Stimulated activated CD4-positive, alpha-beta T cell treated with anti-CD3 and anti-CD28 coated beads, Interleukin-4, amount 100 ng/mL, for 4 hours (primary cell): Measurements from ENCODE around the gene TNS2.

Experiments used
- DNase-seq, 2 experiments: peaks; one replicate each; pipeline ENCODE4 v3.0.0-alpha.2; 2020

The TNS2 gene

DNA sequence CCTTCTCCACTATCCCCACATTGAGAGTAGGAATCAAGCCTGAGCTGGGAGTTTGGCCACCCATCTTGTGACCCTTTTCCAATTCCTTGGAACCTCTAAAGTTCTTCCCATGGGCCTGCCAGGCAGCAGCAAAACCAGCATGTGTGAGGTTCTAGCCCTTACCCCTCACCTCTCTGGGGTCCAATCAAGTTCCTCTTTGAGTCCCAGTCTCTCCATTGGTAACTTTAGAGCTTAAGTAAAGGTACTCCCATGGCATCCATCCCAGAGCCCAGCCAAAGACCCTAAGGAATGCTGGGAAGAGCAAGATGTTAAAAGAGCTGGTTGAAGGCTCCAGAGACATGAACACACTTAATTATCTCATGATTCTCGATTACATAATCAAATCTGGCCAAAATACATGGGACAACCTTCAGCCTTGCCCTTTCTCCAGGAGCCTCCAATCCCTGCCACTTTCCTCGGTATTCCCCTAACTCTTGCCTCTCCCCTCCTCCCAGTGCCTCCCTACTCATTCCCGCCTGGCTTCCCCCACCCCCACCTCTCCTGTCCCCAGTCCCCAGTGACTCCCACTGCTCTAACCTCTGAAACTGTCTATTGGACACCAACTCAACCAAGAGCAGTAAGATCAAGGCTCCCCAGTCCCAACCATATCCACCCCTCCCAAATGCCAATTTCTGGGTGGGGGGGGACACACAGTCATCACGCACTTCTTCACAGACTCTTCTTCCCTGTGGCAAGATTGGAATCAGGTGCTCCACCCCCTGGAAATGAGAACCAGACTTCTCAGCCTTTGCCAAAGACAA, 4.8 kb upstream of the TNS2 start:
- DNase-seq, result no peak

- no peak for DNase-seq
Observed at GRCh38 chr12:53045696-53046045, 4.2 kb upstream of the TNS2 start.

DNA sequence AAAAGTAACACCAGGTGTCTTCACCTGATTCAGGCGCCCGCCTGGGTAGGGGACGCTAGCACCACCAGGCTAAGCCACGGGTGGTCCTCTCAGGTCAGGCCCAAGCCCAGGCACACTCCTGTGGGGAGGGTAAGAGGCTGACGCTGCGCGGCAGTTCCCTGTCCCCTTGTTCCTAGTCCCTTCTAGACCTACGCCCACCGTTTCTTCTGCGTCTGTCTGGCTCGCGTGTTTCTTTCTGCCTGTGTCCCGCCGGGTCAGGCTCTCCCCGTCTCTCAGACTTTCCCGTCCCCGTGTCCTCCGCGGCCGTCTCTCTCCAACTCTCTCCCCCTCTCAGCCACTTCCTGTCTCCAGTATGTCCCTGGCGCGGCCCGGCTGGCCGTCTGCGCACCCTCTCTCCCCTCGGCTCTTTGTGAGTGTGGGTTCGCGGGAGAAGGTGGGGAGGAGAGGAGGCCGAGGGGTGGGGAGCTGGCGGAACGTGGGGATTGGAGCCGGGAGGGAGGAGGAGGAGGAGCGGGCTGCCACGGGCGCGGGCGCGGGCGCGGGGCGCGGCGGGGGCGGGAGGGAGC, 3.1 kb upstream of the TNS2 start:
- peak in 1 of 2 experiments; percentile 45 for DNase-seq

DNA sequence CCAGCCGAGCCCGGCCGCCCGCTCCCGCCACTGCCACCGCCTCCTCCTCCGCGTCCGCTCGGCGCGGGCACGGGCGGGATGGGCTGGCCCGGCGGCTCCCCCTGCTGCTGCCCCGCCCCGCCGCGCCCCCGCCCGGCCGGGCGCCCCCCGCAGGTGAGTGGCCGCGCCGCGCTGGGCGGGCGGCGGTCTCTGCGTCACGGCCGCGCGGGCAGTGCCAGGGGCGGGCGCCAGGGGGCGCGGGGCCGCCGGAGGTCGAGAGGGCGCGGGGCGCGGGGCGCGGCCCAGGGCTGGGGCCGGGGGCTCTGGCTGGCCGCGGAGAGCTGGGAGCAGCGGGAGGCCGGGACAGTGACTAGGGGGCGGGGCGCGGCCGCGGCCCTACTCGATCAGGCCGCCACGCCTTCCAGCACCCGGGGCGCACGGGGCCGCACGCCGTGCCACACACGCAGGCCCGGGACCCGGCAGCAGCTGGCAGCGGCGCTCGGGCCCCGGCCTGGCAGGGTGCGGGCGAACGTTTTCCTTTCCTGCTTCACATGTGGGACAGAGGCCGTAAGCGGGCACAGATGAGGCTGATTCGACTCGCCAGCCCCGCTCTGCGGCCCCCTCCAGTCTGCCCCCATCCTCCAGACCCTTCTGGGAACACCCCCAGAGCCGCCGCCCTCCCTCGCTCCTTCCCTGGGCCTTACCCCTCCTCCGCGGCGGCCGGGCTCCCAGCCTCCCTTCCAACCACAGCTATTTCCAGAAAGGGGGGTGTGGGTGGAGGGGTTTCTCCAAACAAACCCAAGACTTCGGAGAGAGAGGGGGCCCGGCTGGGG, 2.4 kb upstream of the TNS2 start:
- peak; percentile 54 to 67 for DNase-seq

- DNase-seq, result no peak
Observed at GRCh38 chr12:53048033-53048779, 1.7 kb upstream of the TNS2 start.

DNA sequence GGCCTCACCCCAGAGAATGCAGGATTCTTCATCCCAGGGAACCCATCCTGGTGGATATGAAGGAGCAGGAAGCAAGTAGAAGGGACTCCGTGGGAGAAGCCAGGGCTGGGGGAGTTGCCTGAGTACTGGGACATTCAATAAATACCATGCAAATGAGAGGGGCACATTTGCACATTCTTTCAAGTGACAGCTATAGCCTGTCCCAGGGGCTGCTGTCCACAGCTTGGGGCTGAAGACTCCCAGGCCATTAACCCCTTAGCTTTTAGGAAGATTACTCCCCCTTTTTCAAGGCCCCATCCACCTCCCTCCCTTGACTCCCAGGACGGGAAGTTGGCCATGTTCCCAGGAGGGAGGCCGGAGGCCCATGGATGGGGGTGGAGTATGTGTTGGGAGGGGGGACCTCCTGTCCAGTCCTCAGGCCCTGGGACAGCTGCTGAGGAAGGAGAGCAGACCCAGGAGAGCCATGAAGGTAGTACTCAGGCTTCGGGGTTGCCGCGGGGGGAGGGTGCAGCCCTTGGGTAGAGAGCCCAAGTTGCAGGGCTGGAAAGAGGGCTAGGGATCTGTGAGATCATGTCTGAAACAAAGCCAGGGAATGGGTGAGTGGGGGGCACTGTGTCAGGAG, 974 bp upstream of the TNS2 start:
- no peak for DNase-seq

GRCh38 chr12:53050426-53051057, 677 bp downstream of the TNS2 start:
- no peak for DNase-seq

DNA sequence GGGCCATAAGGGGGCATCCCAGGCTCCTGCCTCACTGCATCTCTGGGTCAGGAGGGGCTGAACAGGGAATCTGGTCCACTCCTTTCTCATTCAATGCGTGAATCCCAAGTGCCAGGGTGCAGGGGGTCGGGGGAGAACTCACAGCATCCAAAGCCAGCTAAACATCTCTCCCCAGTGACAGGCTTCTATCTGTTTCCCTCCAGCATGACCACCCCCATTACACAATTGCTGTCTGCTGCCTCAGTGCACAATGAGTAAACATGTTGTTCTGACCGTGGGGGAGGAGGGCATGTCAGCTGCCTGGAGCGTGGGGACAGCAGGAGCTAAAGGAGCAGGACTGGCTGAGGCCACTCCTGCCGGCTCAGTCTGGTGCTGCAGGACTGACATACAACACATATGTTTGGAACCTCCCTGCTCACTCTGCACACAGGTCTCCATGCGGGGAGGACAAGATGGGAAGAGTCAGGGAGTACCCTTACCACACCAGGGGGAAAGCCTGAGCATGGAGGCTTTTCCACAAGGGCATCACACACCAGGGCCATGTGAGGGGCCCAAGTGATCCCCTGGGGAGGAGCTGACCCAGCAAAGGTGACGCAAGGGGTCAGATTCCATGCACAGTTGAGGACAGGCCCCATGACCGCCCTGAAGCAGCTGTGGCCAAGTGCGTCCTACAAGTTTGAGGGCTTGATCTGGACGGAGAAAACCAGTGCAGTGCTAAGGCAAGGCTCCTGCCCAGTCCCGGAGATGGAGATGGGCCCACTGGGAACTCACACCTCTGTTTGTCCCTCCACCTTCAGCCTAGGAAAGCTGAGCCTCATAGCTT, 1.4 kb downstream of the TNS2 start:
- no peak for DNase-seq

- DNase-seq, result no peak
Observed at GRCh38 chr12:53051881-53052412, 2.1 kb downstream of the TNS2 start.

DNA sequence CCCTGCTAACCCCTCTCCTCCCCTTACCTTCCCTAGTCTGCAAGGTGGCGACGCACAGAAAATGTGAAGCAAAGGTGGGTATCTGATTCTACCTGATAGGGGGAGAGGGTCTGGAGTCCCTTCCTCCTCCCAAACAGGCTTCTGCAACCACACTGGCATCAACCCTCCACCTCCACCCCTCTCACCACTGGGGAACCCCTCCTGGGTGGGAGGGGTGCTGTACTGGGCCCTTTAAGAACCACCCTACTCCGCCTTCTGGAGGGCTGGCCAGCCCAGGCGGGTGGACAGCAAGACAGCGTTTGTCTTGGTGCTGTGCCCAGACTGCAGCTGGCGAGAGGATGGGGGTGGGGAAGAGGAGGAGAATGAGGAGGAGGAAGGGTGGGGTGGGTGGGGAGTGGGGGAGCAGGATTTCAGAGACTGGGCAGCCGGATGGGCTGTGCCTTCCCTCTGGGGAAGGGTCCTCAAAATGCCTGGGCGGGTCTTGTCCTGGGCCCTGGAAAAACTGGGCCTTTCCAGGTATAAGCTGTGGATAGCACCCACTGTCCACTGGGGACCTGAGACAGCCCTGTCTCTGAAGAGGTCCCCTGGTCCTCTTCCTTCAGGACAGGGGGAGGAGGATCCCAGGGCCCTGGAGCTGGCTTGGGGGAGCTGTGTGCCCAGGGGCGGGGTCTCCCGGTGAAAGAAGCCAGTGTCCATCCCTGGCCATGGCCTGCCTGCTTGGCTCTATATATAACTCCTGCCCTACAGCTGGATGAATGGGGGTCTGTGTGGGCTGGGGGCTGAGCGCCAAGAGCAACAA, 2.8 kb downstream of the TNS2 start:
- no peak for DNase-seq

DNA sequence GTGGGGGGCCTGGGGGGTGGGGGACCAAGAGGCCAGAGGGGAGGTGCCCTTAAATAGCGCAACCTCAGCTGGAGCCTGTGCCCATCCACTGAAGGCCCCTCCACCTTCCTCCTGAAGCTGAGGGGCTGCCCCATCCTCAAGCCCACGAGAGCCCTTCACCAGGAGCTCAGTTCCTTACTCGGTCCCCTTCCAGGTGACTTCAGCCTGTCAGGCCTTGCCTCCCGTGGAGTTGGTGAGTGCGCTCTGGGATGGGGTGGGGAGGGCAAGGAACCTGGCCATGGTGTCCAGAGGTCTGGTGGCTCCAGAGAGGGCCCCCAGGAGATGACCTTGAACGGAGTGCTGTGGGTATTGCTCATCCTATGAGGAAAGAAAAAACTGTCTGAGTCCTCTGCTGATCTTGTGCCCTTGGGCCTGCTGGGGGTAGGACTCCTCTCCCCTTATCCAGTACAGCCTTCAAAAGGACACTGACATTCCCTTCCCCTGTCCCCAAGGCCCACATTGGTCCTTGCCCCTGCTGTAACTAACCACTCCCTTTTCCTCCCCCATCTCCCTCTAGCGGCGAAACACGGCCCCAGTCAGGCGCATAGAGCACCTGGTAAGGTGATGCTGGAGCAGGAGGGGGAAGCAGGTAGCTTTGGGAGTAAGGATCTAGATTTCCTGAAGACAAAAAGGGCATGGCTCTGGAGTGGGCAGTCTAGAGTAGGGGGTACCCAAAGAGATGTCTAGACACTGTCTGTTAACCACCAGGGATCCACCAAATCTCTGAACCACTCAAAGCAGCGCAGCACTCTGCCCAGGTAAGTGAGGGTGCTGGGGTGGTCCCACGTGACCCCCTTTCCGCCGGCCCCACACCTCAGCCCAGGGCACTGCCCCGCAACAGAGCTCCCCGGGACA, 3.6 kb downstream of the TNS2 start:
- peak; percentile 43 to 53 for DNase-seq

GRCh38 chr12:53054112-53054878, 4.4 kb downstream of the TNS2 start:
- DNase-seq, result peak; percentile 91 to 93

DNA sequence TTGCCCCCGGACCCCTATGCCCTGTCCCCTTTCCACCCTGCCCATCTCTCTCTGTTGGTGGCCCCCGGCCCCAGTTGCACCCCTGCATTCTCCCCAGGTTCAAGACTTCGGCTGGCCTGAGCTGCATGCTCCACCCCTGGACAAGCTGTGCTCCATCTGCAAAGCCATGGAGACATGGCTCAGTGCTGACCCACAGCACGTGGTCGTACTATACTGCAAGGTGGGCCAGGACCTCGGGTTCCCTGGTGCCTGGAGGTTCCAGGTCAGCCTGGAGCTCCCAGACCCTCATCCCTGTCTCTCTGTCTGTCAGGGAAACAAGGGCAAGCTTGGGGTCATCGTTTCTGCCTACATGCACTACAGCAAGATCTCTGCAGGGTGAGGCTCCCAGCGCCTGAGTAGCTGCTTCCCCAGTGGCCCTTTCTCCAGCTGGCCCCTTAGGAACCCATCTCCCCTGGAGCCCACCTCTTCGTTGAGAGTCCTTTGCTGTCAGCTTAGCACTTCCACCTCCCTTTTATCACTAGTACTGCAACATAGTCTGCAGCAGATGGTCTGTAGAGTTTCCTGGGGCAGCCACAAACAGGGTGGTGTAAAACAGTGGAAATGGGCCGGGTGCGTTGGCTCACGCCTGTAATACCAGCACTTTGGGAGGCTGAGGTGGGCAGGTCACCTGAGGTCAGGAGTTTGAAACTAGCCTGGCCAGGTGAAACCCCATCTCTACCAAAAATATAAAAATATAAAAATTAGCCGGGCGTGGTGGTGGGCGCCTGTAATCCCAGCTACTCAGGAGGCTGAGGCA, 5.8 kb downstream of the TNS2 start:
- no peak for DNase-seq

DNA sequence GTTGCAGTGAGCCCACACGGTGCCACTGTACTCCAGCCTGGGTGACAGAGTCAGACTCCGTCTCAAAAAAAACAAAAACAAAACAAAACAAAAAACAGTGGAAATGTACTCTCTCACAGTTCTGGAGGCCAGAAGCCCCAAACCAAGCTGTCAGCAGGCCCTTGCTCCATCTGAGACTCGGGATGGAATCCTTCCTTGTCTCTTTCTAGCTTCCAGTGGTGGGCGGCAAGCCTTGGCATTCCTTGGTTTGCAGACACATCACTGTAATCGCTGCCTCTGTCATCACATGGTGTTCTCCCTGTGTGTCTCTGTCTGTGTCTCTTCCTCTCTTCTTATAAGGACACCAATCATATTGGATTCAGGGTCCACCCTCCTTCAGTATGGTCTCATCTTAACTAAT, 6.4 kb downstream of the TNS2 start:
- DNase-seq, result no peak

- DNase-seq, result no peak
Observed at GRCh38 chr12:53056901-53057300, 7.0 kb downstream of the TNS2 start.

DNA sequence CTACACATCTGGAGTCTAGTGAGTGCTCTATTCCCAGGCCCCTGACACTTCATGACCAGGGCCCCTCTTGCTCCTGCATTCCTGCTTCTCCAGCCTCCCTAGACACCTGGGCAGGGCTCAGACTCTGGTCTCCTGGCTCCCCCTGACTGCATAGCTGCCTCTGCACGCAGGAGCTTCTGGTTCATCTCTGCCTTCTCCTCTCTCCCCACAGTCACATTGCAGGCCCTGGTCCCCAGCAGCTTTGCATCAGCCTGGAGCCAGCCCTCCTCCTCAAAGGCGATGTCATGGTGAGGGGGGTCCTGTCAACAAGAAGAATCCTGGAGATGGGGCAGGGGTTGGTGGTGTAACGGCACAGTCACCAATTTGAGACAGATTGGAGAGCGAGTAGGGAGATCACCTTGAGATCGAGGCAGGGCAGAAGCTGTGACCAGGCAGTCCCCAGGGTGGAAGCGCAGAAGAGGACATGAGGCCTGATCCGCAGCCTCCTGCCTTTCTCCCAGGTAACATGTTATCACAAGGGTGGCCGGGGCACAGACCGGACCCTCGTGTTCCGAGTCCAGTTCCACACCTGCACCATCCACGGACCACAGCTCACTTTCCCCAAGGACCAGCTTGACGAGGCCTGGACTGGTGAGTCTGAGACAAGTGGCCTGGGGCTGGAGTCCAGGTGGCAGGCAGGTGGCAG, 8.1 kb downstream of the TNS2 start:
- DNase-seq, result no peak
